CD4-positive, CD25-positive, alpha-beta regulatory T cell (primary cell): ENCODE data around the gene PLAAT2. TPM values are rescaled to one million over a fixed set of nuclear protein-coding genes. Genes with fewer than 3 reads are reported as not detected.
A peak's percentile ranks its signal among the peaks of the same experiment; 100 is the strongest.
"Not testable (repeated sequence)": the region's sequence is repeated elsewhere in the genome, so short reads cannot be mapped to it uniquely, and the experiment has no call there.

ENCODE experiments used
- ATAC-seq, 2 donors: fragments of 150-1000 bp; cut with Tn5 transposase; one replicate each; pipeline ENCODE4 v1.10.0; 2021; ENCODE audit warnings: low read depth in 2 of 2, moderate number of reproducible peaks in 2 of 2, moderate library complexity in 1 of 2
- DNase-seq, 3 donors: peaks; one replicate each; pipeline versions ENCODE4 v3.0.0 to v3.0.0-alpha.2; 2012 to 2022; ENCODE audit warnings: mixed read lengths in 1 of 3
- H3K27ac ChIP-seq: one replicate; pipeline ENCODE4 v1.7.0; 2013; ENCODE audit warnings: mild to moderate bottlenecking, low read length; ENCODE audit not compliant: insufficient read depth, poor library complexity, severe bottlenecking
- H3K27me3 ChIP-seq: one replicate; pipeline ENCODE4 v1.7.0; 2013; ENCODE audit warnings: low read length; ENCODE audit not compliant: control insufficient read depth, insufficient read depth
- H3K36me3 ChIP-seq: one replicate; pipeline ENCODE4 v1.7.0; 2013; ENCODE audit warnings: mild to moderate bottlenecking, low read length, moderate library complexity; ENCODE audit not compliant: control insufficient read depth, insufficient read depth
- H3K4me1 ChIP-seq: 2 replicates; pipeline ENCODE4 v1.7.0; 2013; ENCODE audit warnings: mild to moderate bottlenecking, low read length; ENCODE audit not compliant: insufficient read depth, control insufficient read depth, poor library complexity, severe bottlenecking
- H3K4me3 ChIP-seq: one replicate; pipeline ENCODE4 v1.7.0; 2013; ENCODE audit warnings: low read depth, mild to moderate bottlenecking, low read length, moderate library complexity
- H3K9me3 ChIP-seq, 2 experiments: 1 replicate in 1 of 2; 2 replicates in 1 of 2; pipeline ENCODE4 v1.7.0; 2013; ENCODE audit warnings: low read length in 2 of 2, mild to moderate bottlenecking in 1 of 2, moderate library complexity in 1 of 2; ENCODE audit not compliant: control insufficient read depth in 2 of 2
- H3K27ac Mint-ChIP-seq, 3 donors: one replicate each; pipeline ENCODE4 v1.8.0; 2020 to 2022; ENCODE audit warnings: mild to moderate bottlenecking in 3 of 3, mixed read lengths in 3 of 3, moderate library complexity in 2 of 3
- H3K27me3 Mint-ChIP-seq: one replicate; pipeline ENCODE4 v1.8.0; 2022; ENCODE audit warnings: mild to moderate bottlenecking, mixed read lengths
- H3K36me3 Mint-ChIP-seq: one replicate; pipeline ENCODE4 v1.8.0; 2020; ENCODE audit warnings: mixed read lengths
- H3K4me1 Mint-ChIP-seq, 4 donors: one replicate each; pipeline ENCODE4 v1.8.0; 2020 to 2022; ENCODE audit warnings: mixed read lengths in 4 of 4, mild to moderate bottlenecking in 1 of 4
- H3K4me3 Mint-ChIP-seq, 4 donors: one replicate each; pipeline ENCODE4 v1.8.0; 2020 to 2022; ENCODE audit warnings: mild to moderate bottlenecking in 4 of 4, mixed read lengths in 4 of 4, moderate library complexity in 3 of 4
- H3K9me3 Mint-ChIP-seq, 7 donors: one replicate each; pipeline ENCODE4 v1.8.0; 2020 to 2022; ENCODE audit warnings: mixed read lengths in 7 of 7, mild to moderate bottlenecking in 3 of 7, moderate library complexity in 2 of 7
- polyA plus RNA-seq, 4 donors: library from polyadenylated mRNA; unstranded; fragments of 300-500 nt; fragmentation: Illumina TruSeq; gene quantifications; one replicate each; pipeline ENCODE4 v1.2.3, GENCODE V29; 2021
- total RNA-seq: library from RNA; stranded (reverse); gene quantifications from one replicate; pipeline ENCODE4 v1.2.3, GENCODE V29; 2022

PLAAT2 gene
- total and polyA plus RNA-seq, 5 donors from 2014 or later: 0.28 to 0.47 TPM; not detected in 3

GRCh38 chr11:63532117-63532516, 31.1 kb downstream of the PLAAT2 start:
- Mint-ChIP-seq H3K36me3 (no peaks in the 10 kb centered on the region), H3K27ac (peak overlapping the region; percentile 39 to 98 (median 92)), H3K4me1 (peaks cover 40 to 87% (median 65%) of the 10 kb centered on the region in 4 donors), H3K9me3 (peaks cover 0 to 1% (median 0%) of the 10 kb centered on the region in 7 donors), H3K27me3 (no peaks in the 10 kb centered on the region), H3K4me3 (peak overlapping the region; percentile 59 to 83 (median 72))
- H3K4me3 ChIP-seq: peak overlapping the region; percentile 71
- peaks cover 71% of the 10 kb centered on the region for H3K4me1 ChIP-seq
- H3K27me3 ChIP-seq: no peaks in the 10 kb centered on the region
- DNase-seq (no peak), ATAC-seq (no peak)
- no peaks in the 10 kb centered on the region for H3K36me3 ChIP-seq
- no peaks in the 10 kb centered on the region for H3K9me3 ChIP-seq
- peak overlapping the region; percentile 68 for H3K27ac ChIP-seq

- Histone ChIP-seq H3K27ac (peak overlapping the region; percentile 68), H3K4me1 (peaks cover 62% of the 10 kb centered on the region), H3K4me3 (peak overlapping the region; percentile 71)
- not testable (repeated sequence) for H3K9me3 ChIP-seq, H3K36me3 Mint-ChIP-seq, H3K27me3 Mint-ChIP-seq, H3K36me3 ChIP-seq, H3K9me3 Mint-ChIP-seq, H3K27me3 ChIP-seq
- Mint-ChIP-seq H3K27ac (peak overlapping the region; percentile 92 to 98 (median 95)), H3K4me3 (peak overlapping the region; percentile 59 to 83 (median 80)), H3K4me1 (peaks cover 35 to 78% (median 59%) of the 10 kb centered on the region in 4 donors)
- peak; percentile 55 to 90 (median 84) for DNase-seq
- ATAC-seq: peak; percentile 99 to 100
Measured at GRCh38 chr11:63531074-63531792, 31.9 kb downstream of the PLAAT2 start.

DNA sequence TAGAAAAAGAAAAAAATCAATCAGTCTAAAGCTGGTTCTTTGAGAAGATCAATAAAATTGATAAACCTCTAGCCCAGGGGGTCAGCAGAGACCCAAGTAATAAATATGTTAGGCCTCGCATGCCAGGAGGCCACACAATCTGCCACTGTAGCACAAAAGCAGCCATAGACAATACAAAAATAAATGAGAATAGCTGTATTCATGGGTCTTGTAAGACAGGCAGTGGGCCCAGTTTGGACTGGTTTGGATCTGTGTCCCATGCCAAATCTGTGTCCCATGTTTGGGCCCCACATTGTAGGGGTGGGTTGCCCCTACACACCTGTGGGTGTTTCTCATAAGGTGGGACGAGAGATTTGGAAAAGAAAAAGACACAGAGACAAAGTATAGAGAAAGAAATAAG, 33.2 kb downstream of the PLAAT2 start:
- no peaks in the 10 kb centered on the region for H3K9me3 ChIP-seq
- peaks cover 32 to 66% (median 52%) of the 10 kb centered on the region in 4 donors for H3K4me1 Mint-ChIP-seq
- DNase-seq (no peak), ATAC-seq (no peak)
- no peaks in the 10 kb centered on the region for H3K27me3 ChIP-seq
- no peaks in the 10 kb centered on the region for H3K36me3 Mint-ChIP-seq
- peak overlapping the region; percentile 23 for H3K27ac ChIP-seq
- H3K4me1 ChIP-seq: peaks cover 50% of the 10 kb centered on the region
- no peaks in the 10 kb centered on the region for H3K36me3 ChIP-seq
- peak overlapping the region; percentile 18 for H3K4me3 ChIP-seq
- peaks cover 0 to 1% (median 0%) of the 10 kb centered on the region in 7 donors for H3K9me3 Mint-ChIP-seq
- peak overlapping the region in 2 of 4 donors; percentile 35 to 85 for H3K4me3 Mint-ChIP-seq
- H3K27me3 Mint-ChIP-seq: no peaks in the 10 kb centered on the region
- peak overlapping the region; percentile 68 to 93 (median 83) for H3K27ac Mint-ChIP-seq

DNA sequence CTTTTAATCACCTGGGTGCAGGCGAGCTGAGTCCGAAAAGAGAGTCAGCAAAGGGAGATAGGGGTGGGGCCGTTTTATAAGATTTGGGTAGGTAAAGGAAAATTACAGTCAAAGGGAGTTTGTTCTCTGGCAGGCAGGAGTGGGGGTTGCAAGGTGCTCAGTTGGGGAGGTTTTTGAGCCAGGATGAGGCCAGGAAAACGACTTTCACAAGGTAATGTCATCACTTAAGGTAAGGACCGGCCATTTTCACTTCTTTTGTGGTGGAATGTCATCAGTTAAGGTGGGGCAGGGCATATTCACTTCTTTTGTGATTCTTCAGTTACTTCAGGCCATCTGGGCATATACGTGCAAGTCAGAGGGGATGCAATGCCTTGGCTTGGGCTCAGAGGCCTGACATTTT, 33.8 kb downstream of the PLAAT2 start:
- H3K4me3 Mint-ChIP-seq: peak overlapping the region in 2 of 4 donors; percentile 35 to 85
- H3K27ac Mint-ChIP-seq: peak overlapping the region; percentile 68 to 90 (median 83)
- H3K27me3 ChIP-seq, H3K36me3 Mint-ChIP-seq, H3K27me3 Mint-ChIP-seq, ATAC-seq, H3K9me3 ChIP-seq, H3K27ac ChIP-seq, H3K9me3 Mint-ChIP-seq, DNase-seq, H3K36me3 ChIP-seq: not testable (repeated sequence)
- H3K4me1 Mint-ChIP-seq: peaks cover 30 to 61% (median 48%) of the 10 kb centered on the region in 4 donors
- Histone ChIP-seq H3K4me3 (peak overlapping the region; percentile 18), H3K4me1 (peaks cover 43% of the 10 kb centered on the region)

- not testable (repeated sequence) for H3K36me3 ChIP-seq, H3K27me3 Mint-ChIP-seq, H3K36me3 Mint-ChIP-seq, H3K9me3 ChIP-seq, ATAC-seq, H3K4me3 ChIP-seq, H3K27me3 ChIP-seq, H3K27ac ChIP-seq, H3K9me3 Mint-ChIP-seq, DNase-seq
- H3K4me1 ChIP-seq: peaks cover 38% of the 10 kb centered on the region
- peak overlapping the region; percentile 68 to 90 (median 83) for H3K27ac Mint-ChIP-seq
- H3K4me1 Mint-ChIP-seq: peaks cover 27 to 55% (median 42%) of the 10 kb centered on the region in 4 donors
- H3K4me3 Mint-ChIP-seq: peak overlapping the region in 1 of 4 donors; percentile 39
Measured at GRCh38 chr11:63528729-63529278, 34.4 kb downstream of the PLAAT2 start.

GRCh38 chr11:63528156-63528555, 35.0 kb downstream of the PLAAT2 start:
- H3K4me3 Mint-ChIP-seq, DNase-seq, H3K36me3 Mint-ChIP-seq, H3K9me3 ChIP-seq, H3K27ac ChIP-seq, ATAC-seq, H3K4me3 ChIP-seq, H3K36me3 ChIP-seq, H3K27me3 ChIP-seq, H3K27me3 Mint-ChIP-seq, H3K9me3 Mint-ChIP-seq: not testable (repeated sequence)
- peaks cover 31% of the 10 kb centered on the region for H3K4me1 ChIP-seq
- peak overlapping the region in 1 of 3 donors; percentile 23 for H3K27ac Mint-ChIP-seq
- peaks cover 22 to 48% (median 36%) of the 10 kb centered on the region in 4 donors for H3K4me1 Mint-ChIP-seq

- H3K4me1 Mint-ChIP-seq: peaks cover 22 to 43% (median 33%) of the 10 kb centered on the region in 4 donors
- H3K27me3 ChIP-seq: no peaks in the 10 kb centered on the region
- H3K27ac Mint-ChIP-seq: peak overlapping the region; percentile 23 to 43 (median 31)
- H3K36me3 Mint-ChIP-seq: no peaks in the 10 kb centered on the region
- no peak overlapping the region for H3K4me3 ChIP-seq
- H3K36me3 ChIP-seq: no peaks in the 10 kb centered on the region
- DNase-seq (no peak), ATAC-seq (no peak)
- H3K4me3 Mint-ChIP-seq: no peak overlapping the region
- no peak overlapping the region for H3K27ac ChIP-seq
- H3K9me3 ChIP-seq: peaks cover 0 to 2% of the 10 kb centered on the region in 2 experiments
- H3K9me3 Mint-ChIP-seq: peaks cover 0 to 6% (median 0%) of the 10 kb centered on the region in 7 donors
- H3K4me1 ChIP-seq: peaks cover 26% of the 10 kb centered on the region
- H3K27me3 Mint-ChIP-seq: peaks cover 5% of the 10 kb centered on the region
Measured at GRCh38 chr11:63527667-63528066, 35.5 kb downstream of the PLAAT2 start.
